ENCODE measurements around the gene CLCN6. TPM values are rescaled to one million over a fixed set of nuclear protein-coding genes. Genes with fewer than 3 reads are reported as not detected.
A peak's percentile ranks its signal among the peaks of the same experiment; 100 is the strongest.

Gene CLCN6
- total and polyA plus RNA-seq, 2 of the 8 experiments (the other 6 are each of a cell fraction or from before 2014, with no cell fraction given), result 15.7 to 26.0 TPM

GRCh38 chr1:11802973-11803885 lies 2.8 kb upstream of the CLCN6 start:
- Histone ChIP-seq H3K79me1 (ENCODE audit: low read depth, low read length) (peaks cover 8% of the 10 kb centered on the region), H4K8ac (ENCODE audit: extremely low read depth, insufficient read depth, low read length) (peak overlapping the region; percentile 73), H3K9ac (replicated peaks in 1 of 4; ENCODE audit: extremely low read depth in 1 of 4, low read depth in 3 of 4, low read length in 3 of 4) (peak overlapping the region in 3 of 4 experiments; percentile 21 to 44 (median 26); a peak in 3 of 7 replicates), H3K4me3 (ENCODE audit: extremely low read depth in 1 of 4, insufficient read depth in 2 of 4, low read depth in 3 of 4, low read length in 4 of 4) (peak overlapping the region; percentile 43 to 67 (median 60)), H3K14ac (ENCODE audit: insufficient read length) (no peak overlapping the region), H2AK5ac (ENCODE audit: low read depth, low read length) (no peak overlapping the region; the same call in 1 of the 2 replicates), H2BK15ac (ENCODE audit: low read length) (peak overlapping the region; percentile 61; the same call in 1 of the 2 replicates), H3K18ac (ENCODE audit: extremely low read depth, low read length) (no peak overlapping the region; the same call in 1 of the 2 replicates), H3K79me2 (ENCODE audit: control insufficient read depth in 1 of 2, insufficient read depth in 2 of 2, low read length in 2 of 2) (peaks cover 8 to 37% of the 10 kb centered on the region in 2 experiments; a peak in 3 of 4 replicates), H3K36me3 (ENCODE audit: control insufficient read depth in 2 of 4, insufficient read depth in 4 of 4, low read length in 3 of 4) (peaks cover 4 to 15% (median 13%) of the 10 kb centered on the region in 4 experiments; a peak in 6 of 8 replicates), H3K4me1 (replicated peaks in 1 of 4; ENCODE audit: control insufficient read depth in 3 of 4, insufficient read depth in 4 of 4, low read length in 3 of 4) (peaks cover 13 to 24% (median 18%) of the 10 kb centered on the region in 4 experiments), H3K9me3 (ENCODE audit: insufficient read depth in 2 of 2, low read depth in 1 of 2, low read length in 1 of 2) (no peaks in the 10 kb centered on the region), H3K27me3 (replicated peaks in 1 of 4; ENCODE audit: control insufficient read depth in 3 of 4, extremely low read depth in 1 of 4, insufficient read depth in 3 of 4, low read length in 3 of 4) (no peaks in the 10 kb centered on the region), H2AFZ (ENCODE audit: low read length) (no peak overlapping the region), H4K5ac (ENCODE audit: insufficient read length, low read depth, low read length) (peak overlapping the region; percentile 14), H2BK12ac (ENCODE audit: low read depth, low read length) (peak overlapping the region; percentile 75; the same call in 1 of the 2 replicates), H2BK120ac (replicated peaks; ENCODE audit: low read depth, low read length) (no peak overlapping the region), H3K56ac (replicated peaks; ENCODE audit: insufficient read length, low read depth, low read length) (no peak overlapping the region), H3K23me2 (ENCODE audit: low read depth, low read length) (peaks cover 18% of the 10 kb centered on the region), H3K4ac (replicated peaks; ENCODE audit: insufficient read length, low read depth, low read length) (peak overlapping the region; percentile 10), H3K27ac (ENCODE audit: low read depth, low read length) (peak overlapping the region; percentile 41), H3K4me2 (ENCODE audit: insufficient read depth in 1 of 2, low read depth in 2 of 2, low read length in 2 of 2) (peak overlapping the region; percentile 84 to 98), H4K91ac (replicated peaks; ENCODE audit: insufficient read length, low read length) (peak overlapping the region; percentile 9), H4K20me1 (replicated peaks in 1 of 2; ENCODE audit: control insufficient read depth in 1 of 2, insufficient read depth in 2 of 2, low read length in 2 of 2) (peaks cover 6 to 7% of the 10 kb centered on the region in 2 experiments), H2BK20ac (ENCODE audit: low read length) (0 out of 2 replicates have a peak overlapping the region, but pooled peaks have one; percentile 80), H3K23ac (ENCODE audit: insufficient read length) (no peak overlapping the region), H2BK5ac (ENCODE audit: low read depth, low read length) (peak overlapping the region; percentile 85)
- POLR2A ChIA-PET (ENCODE audit: partially characterized antibody), result interaction anchor here (0.5 to 3.2 kb wide), 11 partner anchors 10 to 216 kb away, joined by 3 to 27 read pairs (median 4); partner anchors contain the start of genes AGTRAP, DRAXIN and MIIP
- DNase-seq (ENCODE audit: low read depth in 1 of 2, low spot score in 2 of 2), result peak; percentile 84 to 88
- 31% methylated on average over 26 of the region's 28 CpGs; no CpG with 5 or more reads in 1 of the 2 experiments for WGBS, 2 experiments (ENCODE audit: extremely low coverage in 1 of 2, insufficient coverage in 1 of 2, insufficient read length in 1 of 2, insufficient replicate concordance in 2 of 2, low coverage in 1 of 2, low lambda C conversion rate in 2 of 2, missing lambda C conversion rate in 1 of 2)
- CTCF ChIA-PET (ENCODE audit: partially characterized antibody), result interaction anchor here (0.6 to 4.2 kb wide), 11 partner anchors 9 to 113 kb away, joined by 3 to 49 read pairs (median 3); no protein-coding TSS in a partner anchor
- FAIRE-seq, result no peak
- TF ChIP-seq NRF1 (IDR thresholded peaks at IDR 0.05; ENCODE audit: low read depth, low read length) (no peak), CTCF (IDR thresholded peaks at IDR 0.05; ENCODE audit: control extremely low read depth in 1 of 3, insufficient read depth in 1 of 3, low read depth in 1 of 3, low read length in 3 of 3) (no peak), EP300 (IDR thresholded peaks at IDR 0.05; ENCODE audit: borderline replicate concordance in 1 of 2, low read depth in 2 of 2, low read length in 2 of 2) (no peak), TAF1 (IDR thresholded peaks at IDR 0.05; ENCODE audit: low read depth, low read length) (peak; percentile 59; the same call in 1 of the 2 replicates), SIN3A (conservative IDR thresholded peaks at IDR 0.05 in 1 of 2, IDR thresholded peaks at IDR 0.05 in 1 of 2; ENCODE audit: low read depth in 1 of 2, low read length in 2 of 2) (peak; percentile 20 to 83; a peak in 2 of 4 replicates), ASH2L (IDR thresholded peaks at IDR 0.05; ENCODE audit: low read length) (peak; percentile 55)
